WI38 (cell line): Measurements from ENCODE around the gene CENPB.

Experiments used
- H3K4me3 ChIP-seq: 2 replicates; pipeline ENCODE4 v1.5.1; 2011; ENCODE audit warnings: low read depth, mild to moderate bottlenecking, control low read depth, low read length
- CTCF ChIP-seq: IDR thresholded peaks from 2 replicates; pipeline ENCODE4 v1.5.1; 2012; ENCODE audit warnings: low read depth, mild to moderate bottlenecking, control low read depth, low read length

CENPB gene

GRCh38 chr20:3744037-3744436, 42.5 kb downstream of the CENPB start:
- H3K4me3 ChIP-seq = no peak overlapping the region
- TF ChIP-seq CTCF = no peak

GRCh38 chr20:3743251-3743650, 43.3 kb downstream of the CENPB start:
- no peak overlapping the region for H3K4me3 ChIP-seq
- no peak for TF ChIP-seq CTCF

- no peak overlapping the region for H3K4me3 ChIP-seq
- TF ChIP-seq CTCF = no peak
Observed at GRCh38 chr20:3741836-3742458, 44.6 kb downstream of the CENPB start.

GRCh38 chr20:3740615-3741301, 45.8 kb downstream of the CENPB start:
- TF ChIP-seq CTCF = no peak
- H3K4me3 ChIP-seq = no peak overlapping the region

- no peak for TF ChIP-seq CTCF
Observed at GRCh38 chr20:3739926-3740451, 46.6 kb downstream of the CENPB start.

GRCh38 chr20:3739054-3739925, 47.2 kb downstream of the CENPB start:
- no peak for TF ChIP-seq CTCF

More at GRCh38 chr20:3739926-3740451, 46.6 kb downstream of the CENPB start:
- no peak overlapping the region for H3K4me3 ChIP-seq

More at GRCh38 chr20:3739054-3739925, 47.2 kb downstream of the CENPB start:
- no peak overlapping the region for H3K4me3 ChIP-seq
